HEK293 (cell line): ENCODE data around the gene LAIR2.

Source experiments
- BCL11A ChIP-seq: fragments of 450-650 bp; formaldehyde crosslinking; IDR thresholded peaks from 2 replicates; pipeline ENCODE4 v1.5.1; 2016; ENCODE audit warnings: low read depth, missing biosample characterization, missing genetic modification characterization
- CTCF ChIP-seq: fragments of 450-650 bp; formaldehyde crosslinking; IDR thresholded peaks from 2 replicates; pipeline ENCODE4 v1.5.1; 2016; ENCODE audit warnings: missing biosample characterization, missing genetic modification characterization
- YY1 ChIP-seq: fragments of 450-650 bp; formaldehyde crosslinking; IDR thresholded peaks from 2 replicates; pipeline ENCODE4 v1.5.1; 2018; ENCODE audit warnings: missing biosample characterization, missing genetic modification characterization
- ZFP41 ChIP-seq: fragments of 450-650 bp; formaldehyde crosslinking; IDR thresholded peaks from 2 replicates; pipeline ENCODE4 v1.5.1; 2016; ENCODE audit warnings: missing biosample characterization, missing genetic modification characterization, borderline replicate concordance
- ZNF140 ChIP-seq: fragments of 450-650 bp; formaldehyde crosslinking; IDR thresholded peaks from 2 replicates; pipeline ENCODE4 v1.5.1; 2016; ENCODE audit warnings: missing biosample characterization, missing genetic modification characterization
- ZNF184 ChIP-seq: fragments of 450-650 bp; IDR thresholded peaks from 2 replicates; pipeline ENCODE4 v1.5.1; 2018; ENCODE audit warnings: missing biosample characterization, mild to moderate bottlenecking, missing genetic modification characterization
- ZNF239 ChIP-seq: fragments of 450-650 bp; formaldehyde crosslinking; IDR thresholded peaks from 2 replicates; pipeline ENCODE4 v1.5.1; 2016; ENCODE audit warnings: missing biosample characterization, missing genetic modification characterization
- ZNF24 ChIP-seq: fragments of 450-650 bp; formaldehyde crosslinking; IDR thresholded peaks from 2 replicates; pipeline ENCODE4 v1.5.1; 2016; ENCODE audit warnings: missing biosample characterization, missing genetic modification characterization
- ZNF544 ChIP-seq: fragments of 450-650 bp; formaldehyde crosslinking; IDR thresholded peaks from 2 replicates; pipeline ENCODE4 v1.5.0; 2017; ENCODE audit warnings: missing biosample characterization, missing genetic modification characterization
- TF ChIP-seq, protein P1 (sequence below): fragments of 450-650 bp; formaldehyde crosslinking; IDR thresholded peaks from 2 replicates; pipeline ENCODE4 v1.5.1; 2016; ENCODE audit warnings: missing biosample characterization, missing genetic modification characterization

DNA sequence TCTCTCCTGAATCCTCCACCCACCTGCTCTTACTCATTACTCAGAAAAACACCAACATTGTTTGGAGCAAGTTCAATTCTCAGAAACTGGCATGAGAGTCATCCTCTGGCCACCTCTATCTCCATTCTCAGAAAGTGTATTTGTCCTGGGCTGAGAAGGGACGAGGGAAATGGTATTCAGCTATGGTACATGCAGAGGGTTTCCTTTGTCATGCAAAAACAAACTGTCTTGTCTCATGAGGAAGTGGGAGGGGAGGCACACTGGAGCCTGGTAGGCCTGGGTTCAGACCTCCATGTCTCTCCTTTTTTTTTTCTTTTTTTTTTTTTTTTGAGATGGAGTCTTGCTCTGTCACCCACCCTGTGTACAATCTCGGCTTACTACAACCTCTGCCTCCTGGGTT, 39.1 kb downstream of the LAIR2 start:
- no peak for TF ChIP-seq CTCF
- TF ChIP-seq, protein P1, sequence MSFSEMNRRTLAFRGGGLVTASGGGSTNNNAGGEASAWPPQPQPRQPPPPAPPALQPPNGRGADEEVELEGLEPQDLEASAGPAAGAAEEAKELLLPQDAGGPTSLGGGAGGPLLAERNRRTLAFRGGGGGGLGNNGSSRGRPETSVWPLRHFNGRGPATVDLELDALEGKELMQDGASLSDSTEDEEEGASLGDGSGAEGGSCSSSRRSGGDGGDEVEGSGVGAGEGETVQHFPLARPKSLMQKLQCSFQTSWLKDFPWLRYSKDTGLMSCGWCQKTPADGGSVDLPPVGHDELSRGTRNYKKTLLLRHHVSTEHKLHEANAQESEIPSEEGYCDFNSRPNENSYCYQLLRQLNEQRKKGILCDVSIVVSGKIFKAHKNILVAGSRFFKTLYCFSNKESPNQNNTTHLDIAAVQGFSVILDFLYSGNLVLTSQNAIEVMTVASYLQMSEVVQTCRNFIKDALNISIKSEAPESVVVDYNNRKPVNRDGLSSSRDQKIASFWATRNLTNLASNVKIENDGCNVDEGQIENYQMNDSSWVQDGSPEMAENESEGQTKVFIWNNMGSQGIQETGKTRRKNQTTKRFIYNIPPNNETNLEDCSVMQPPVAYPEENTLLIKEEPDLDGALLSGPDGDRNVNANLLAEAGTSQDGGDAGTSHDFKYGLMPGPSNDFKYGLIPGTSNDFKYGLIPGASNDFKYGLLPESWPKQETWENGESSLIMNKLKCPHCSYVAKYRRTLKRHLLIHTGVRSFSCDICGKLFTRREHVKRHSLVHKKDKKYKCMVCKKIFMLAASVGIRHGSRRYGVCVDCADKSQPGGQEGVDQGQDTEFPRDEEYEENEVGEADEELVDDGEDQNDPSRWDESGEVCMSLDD: no peak
- no peak for TF ChIP-seq ZNF184 (tag by site-specific recombination)
- TF ChIP-seq ZNF239: no peak
- TF ChIP-seq YY1: no peak
- TF ChIP-seq ZFP41 (tag by site-specific recombination): no peak
- no peak for TF ChIP-seq ZNF544
- TF ChIP-seq BCL11A (tag by site-specific recombination): no peak
- TF ChIP-seq ZNF24: no peak
- TF ChIP-seq ZNF140 (tag by site-specific recombination): no peak
